Erythroblast (primary cell): ENCODE results near the gene CEP126.

ENCODE experiments used
- GATA1 ChIP-seq: IDR thresholded peaks from 2 replicates; pipeline ENCODE4 v1.6.1; 2011; ENCODE audit warnings: low read depth, mild to moderate bottlenecking, control low read depth, low read length, moderate library complexity
- POLR2A ChIP-seq: IDR thresholded peaks from 2 replicates; pipeline ENCODE4 v1.6.1; 2011; ENCODE audit warnings: mild to moderate bottlenecking, low read length

- TF ChIP-seq POLR2A (no peak), GATA1 (no peak)
Measured at GRCh38 chr11:101881586-101881985, 33.2 kb upstream of the CEP126 start.
